ENCODE data around the gene WNT2.

WNT2 gene

GRCh38 chr7:117346161-117346560 lies 23.3 kb upstream of the WNT2 start:
- no peaks in the 10 kb centered on the region for H3K4me1 ChIP-seq (ENCODE audit: low read depth, poor library complexity, severe bottlenecking)
- H3K9ac ChIP-seq, result no peak overlapping the region
- no peak overlapping the region for H3K4me2 ChIP-seq
- H3K79me2 ChIP-seq (ENCODE audit: insufficient read depth, low read depth), result no peaks in the 10 kb centered on the region
- H3K4me3 ChIP-seq (IDR thresholded peaks at IDR 0.05; ENCODE audit: insufficient read depth, low read depth, low read length), result no peak overlapping the region
- no peaks in the 10 kb centered on the region for H4K20me1 ChIP-seq (ENCODE audit: insufficient read depth)
- TF ChIP-seq CTCF (conservative IDR thresholded peaks at IDR 0.05; ENCODE audit: low read depth, low read length), result no peak
- H3K27me3 ChIP-seq (ENCODE audit: insufficient read depth, low read depth), result no peaks in the 10 kb centered on the region
- H3K27ac ChIP-seq, result no peak overlapping the region
- no peak overlapping the region for H2AFZ ChIP-seq (ENCODE audit: low read depth)
- H3K36me3 ChIP-seq (ENCODE audit: insufficient read depth), result no peaks in the 10 kb centered on the region

GRCh38 chr7:117338020-117338419 lies 15.2 kb upstream of the WNT2 start:
- H3K27me3 ChIP-seq (ENCODE audit: insufficient read depth, low read depth), result no peaks in the 10 kb centered on the region
- no peak overlapping the region for H3K4me2 ChIP-seq
- H3K79me2 ChIP-seq (ENCODE audit: insufficient read depth, low read depth), result no peaks in the 10 kb centered on the region
- H3K4me1 ChIP-seq (ENCODE audit: low read depth, poor library complexity, severe bottlenecking), result no peaks in the 10 kb centered on the region
- H3K4me3 ChIP-seq (IDR thresholded peaks at IDR 0.05; ENCODE audit: insufficient read depth, low read depth, low read length), result no peak overlapping the region
- H3K36me3 ChIP-seq (ENCODE audit: insufficient read depth), result no peaks in the 10 kb centered on the region
- H4K20me1 ChIP-seq (ENCODE audit: insufficient read depth), result no peaks in the 10 kb centered on the region
- no peak overlapping the region for H3K27ac ChIP-seq
- H2AFZ ChIP-seq (ENCODE audit: low read depth), result no peak overlapping the region
- H3K9ac ChIP-seq, result no peak overlapping the region
- no peak for TF ChIP-seq CTCF (conservative IDR thresholded peaks at IDR 0.05; ENCODE audit: low read depth, low read length)

- no peak overlapping the region for H2AFZ ChIP-seq (ENCODE audit: low read depth)
- no peak for TF ChIP-seq CTCF (conservative IDR thresholded peaks at IDR 0.05; ENCODE audit: low read depth, low read length)
- H3K79me2 ChIP-seq (ENCODE audit: insufficient read depth, low read depth), result no peaks in the 10 kb centered on the region
- no peak overlapping the region for H3K4me2 ChIP-seq
- H3K27ac ChIP-seq, result no peak overlapping the region
- H3K36me3 ChIP-seq (ENCODE audit: insufficient read depth), result no peaks in the 10 kb centered on the region
- no peaks in the 10 kb centered on the region for H3K27me3 ChIP-seq (ENCODE audit: insufficient read depth, low read depth)
- no peak overlapping the region for H3K9ac ChIP-seq
- H3K4me1 ChIP-seq (ENCODE audit: low read depth, poor library complexity, severe bottlenecking), result no peaks in the 10 kb centered on the region
- H4K20me1 ChIP-seq (ENCODE audit: insufficient read depth), result no peaks in the 10 kb centered on the region
- H3K4me3 ChIP-seq (IDR thresholded peaks at IDR 0.05; ENCODE audit: insufficient read depth, low read depth, low read length), result no peak overlapping the region
Observed at GRCh38 chr7:117333168-117333567, 10.3 kb upstream of the WNT2 start.

GRCh38 chr7:117332031-117332430 lies 9.2 kb upstream of the WNT2 start:
- H3K36me3 ChIP-seq (ENCODE audit: insufficient read depth), result no peaks in the 10 kb centered on the region
- H4K20me1 ChIP-seq (ENCODE audit: insufficient read depth), result no peaks in the 10 kb centered on the region
- no peak overlapping the region for H3K27ac ChIP-seq
- no peaks in the 10 kb centered on the region for H3K4me1 ChIP-seq (ENCODE audit: low read depth, poor library complexity, severe bottlenecking)
- H2AFZ ChIP-seq (ENCODE audit: low read depth), result no peak overlapping the region
- TF ChIP-seq CTCF (conservative IDR thresholded peaks at IDR 0.05; ENCODE audit: low read depth, low read length), result no peak
- H3K4me3 ChIP-seq (IDR thresholded peaks at IDR 0.05; ENCODE audit: insufficient read depth, low read depth, low read length), result no peak overlapping the region
- H3K9ac ChIP-seq, result no peak overlapping the region
- H3K27me3 ChIP-seq (ENCODE audit: insufficient read depth, low read depth), result no peaks in the 10 kb centered on the region
- H3K79me2 ChIP-seq (ENCODE audit: insufficient read depth, low read depth), result no peaks in the 10 kb centered on the region
- H3K4me2 ChIP-seq, result no peak overlapping the region

GRCh38 chr7:117325836-117326235 lies 3.0 kb upstream of the WNT2 start:
- no peak for TF ChIP-seq CTCF (conservative IDR thresholded peaks at IDR 0.05; ENCODE audit: low read depth, low read length)
- Histone ChIP-seq H4K20me1 (ENCODE audit: insufficient read depth) (no peaks in the 10 kb centered on the region), H3K27ac (no peak overlapping the region), H3K9ac (no peak overlapping the region), H3K4me3 (IDR thresholded peaks at IDR 0.05; ENCODE audit: insufficient read depth, low read depth, low read length) (no peak overlapping the region), H3K79me2 (ENCODE audit: insufficient read depth, low read depth) (no peaks in the 10 kb centered on the region), H2AFZ (ENCODE audit: low read depth) (no peak overlapping the region), H3K27me3 (ENCODE audit: insufficient read depth, low read depth) (no peaks in the 10 kb centered on the region), H3K4me1 (ENCODE audit: low read depth, poor library complexity, severe bottlenecking) (no peaks in the 10 kb centered on the region), H3K4me2 (no peak overlapping the region), H3K36me3 (ENCODE audit: insufficient read depth) (no peaks in the 10 kb centered on the region)
